Measurements from ENCODE around the gene PRKAR2B.

DNA sequence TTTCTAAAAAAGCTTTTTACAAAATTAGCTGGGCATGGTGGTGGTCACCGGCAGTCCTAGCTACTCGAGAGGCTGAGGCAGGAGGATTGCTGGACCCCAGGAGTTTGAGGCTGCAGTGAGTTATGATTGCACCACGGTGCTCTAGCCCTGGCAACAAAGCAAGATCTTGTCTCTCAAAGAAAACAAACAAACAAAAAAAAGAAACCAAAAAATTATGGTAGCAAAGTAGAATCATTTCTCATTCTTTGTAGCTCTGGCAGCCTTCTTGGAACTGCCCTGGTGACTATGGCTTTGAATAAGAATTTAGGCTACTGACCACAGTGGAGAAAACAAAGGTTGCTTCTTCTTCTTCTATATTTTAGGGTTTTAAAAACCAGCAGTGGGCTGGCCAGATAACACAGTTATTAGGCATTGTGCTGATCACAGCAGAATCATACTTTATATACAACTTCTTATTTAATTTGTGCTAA is 41.9 kb upstream of the PRKAR2B start:
- TF ChIP-seq, protein P1, sequence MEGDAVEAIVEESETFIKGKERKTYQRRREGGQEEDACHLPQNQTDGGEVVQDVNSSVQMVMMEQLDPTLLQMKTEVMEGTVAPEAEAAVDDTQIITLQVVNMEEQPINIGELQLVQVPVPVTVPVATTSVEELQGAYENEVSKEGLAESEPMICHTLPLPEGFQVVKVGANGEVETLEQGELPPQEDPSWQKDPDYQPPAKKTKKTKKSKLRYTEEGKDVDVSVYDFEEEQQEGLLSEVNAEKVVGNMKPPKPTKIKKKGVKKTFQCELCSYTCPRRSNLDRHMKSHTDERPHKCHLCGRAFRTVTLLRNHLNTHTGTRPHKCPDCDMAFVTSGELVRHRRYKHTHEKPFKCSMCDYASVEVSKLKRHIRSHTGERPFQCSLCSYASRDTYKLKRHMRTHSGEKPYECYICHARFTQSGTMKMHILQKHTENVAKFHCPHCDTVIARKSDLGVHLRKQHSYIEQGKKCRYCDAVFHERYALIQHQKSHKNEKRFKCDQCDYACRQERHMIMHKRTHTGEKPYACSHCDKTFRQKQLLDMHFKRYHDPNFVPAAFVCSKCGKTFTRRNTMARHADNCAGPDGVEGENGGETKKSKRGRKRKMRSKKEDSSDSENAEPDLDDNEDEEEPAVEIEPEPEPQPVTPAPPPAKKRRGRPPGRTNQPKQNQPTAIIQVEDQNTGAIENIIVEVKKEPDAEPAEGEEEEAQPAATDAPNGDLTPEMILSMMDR (conservative IDR thresholded peaks at IDR 0.05 in 1 of 2, IDR thresholded peaks at IDR 0.05 in 1 of 2; ENCODE audit: low read depth in 1 of 2, low read length in 2 of 2): no peak
- TF ChIP-seq EZH2 (IDR thresholded peaks at IDR 0.05; ENCODE audit: low read length, missing control alignments): no peak
